ENCODE results near the gene TM7SF2.

DNA sequence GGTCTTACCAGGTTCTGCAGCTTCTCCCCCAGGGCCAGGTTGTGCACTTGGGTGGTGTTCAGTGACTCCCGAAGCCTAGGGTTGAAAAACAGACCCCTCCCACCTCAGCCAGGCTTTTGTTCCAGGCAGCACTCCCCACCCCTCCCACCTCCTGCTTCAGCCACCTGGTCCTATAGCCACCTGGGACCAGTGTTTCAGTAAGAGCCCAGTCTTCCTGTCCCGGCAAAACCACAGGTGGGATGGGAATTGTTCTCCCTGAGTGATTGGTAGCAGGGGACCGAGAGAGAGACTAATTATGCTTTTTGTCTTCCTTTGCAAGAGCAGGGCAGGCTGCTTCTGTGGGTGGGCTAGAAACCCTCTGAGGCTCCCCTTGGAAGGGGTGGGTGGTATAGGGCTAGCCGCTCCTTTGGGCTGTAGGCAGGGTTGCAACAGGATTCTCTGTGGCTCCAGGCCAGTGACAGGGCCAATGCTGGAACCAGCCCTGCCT lies 44.8 kb upstream of the TM7SF2 start:
- TF ChIP-seq CTCF (IDR thresholded peaks at IDR 0.05; ENCODE audit: low read depth, low read length, poor library complexity, severe bottlenecking) (no peak), EZH2phosphoT487 (IDR thresholded peaks at IDR 0.05; ENCODE audit: borderline replicate concordance, low read length) (no peak)

Measured in DOHH2 (cell line).